DMS114 treated with DMSO at 0.1 percent for 48 hours (cell line): ENCODE data around the gene RNF222.
"Not testable (repeated sequence)": the region's sequence is repeated elsewhere in the genome, so short reads cannot be mapped to it uniquely, and the experiment has no call there.

Experiments used
- DNase-seq: peaks from one replicate; lab custom pipeline; 2025; ENCODE audit not compliant: unreplicated experiment; lab: John Stamatoyannopoulos, UW

Gene RNF222

DNA sequence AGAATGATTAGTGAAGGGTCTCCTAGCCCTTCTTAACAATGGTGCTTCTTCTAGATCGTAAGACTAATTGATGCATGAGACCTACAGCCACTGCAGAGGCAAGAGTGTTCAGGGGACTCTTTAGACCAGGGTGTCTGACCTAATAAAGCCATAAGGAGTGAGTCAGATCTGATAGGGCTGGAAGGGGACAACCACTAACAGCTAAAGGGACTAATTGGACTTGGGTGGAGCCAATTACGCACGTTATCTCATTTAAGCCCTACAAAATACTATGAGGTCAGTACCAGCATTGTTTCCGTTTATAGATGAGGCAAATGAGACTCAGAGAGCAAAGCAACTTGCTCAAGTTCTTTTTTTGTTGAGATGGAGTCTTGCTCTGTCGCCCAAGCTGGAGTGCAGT is 14.5 kb upstream of the RNF222 start:
- no peak for DNase-seq

DNA sequence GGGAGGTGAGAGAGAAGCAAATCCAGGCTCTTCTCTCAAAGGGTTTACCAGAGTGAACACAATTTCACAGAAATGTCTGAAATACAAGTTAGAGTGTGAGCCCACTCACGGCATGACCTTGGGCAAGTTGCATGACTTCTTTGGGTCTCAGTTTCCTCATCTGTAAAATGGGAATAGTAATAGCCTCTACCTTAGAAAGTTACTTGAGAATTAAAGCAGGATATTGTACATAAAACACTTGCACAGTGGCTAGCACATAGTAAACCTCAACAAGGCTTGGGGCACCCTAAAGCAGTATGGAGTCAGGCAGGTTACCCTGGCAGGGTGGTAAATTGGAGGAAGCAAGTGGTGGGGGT is 13.2 kb upstream of the RNF222 start:
- DNase-seq, result no peak

- peak; percentile 92 for DNase-seq
Measured at GRCh38 chr17:8409966-8410882, 12.6 kb upstream of the RNF222 start.

DNA sequence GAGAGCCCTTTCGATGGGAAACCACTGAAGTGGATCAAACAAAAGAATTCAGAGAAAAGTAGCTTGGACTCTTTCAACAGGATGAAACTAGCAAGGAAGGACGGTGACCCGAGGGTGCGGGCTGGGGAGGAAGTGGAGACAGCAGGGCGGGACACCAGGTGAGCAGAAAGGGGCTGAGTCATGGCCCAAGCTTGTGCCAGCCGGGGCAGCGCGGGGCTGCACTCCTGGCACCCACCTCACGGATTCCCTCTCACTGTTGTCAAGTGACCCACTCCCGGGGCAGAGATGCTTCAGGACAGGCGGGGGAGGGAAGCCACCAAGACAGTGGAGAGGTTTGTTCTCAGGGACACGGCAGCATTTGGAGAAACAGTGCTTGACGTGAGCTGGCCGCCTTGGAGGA is 10.7 kb upstream of the RNF222 start:
- no peak for DNase-seq

- DNase-seq, result no peak
Measured at GRCh38 chr17:8406174-8406573, 8.5 kb upstream of the RNF222 start.

DNA sequence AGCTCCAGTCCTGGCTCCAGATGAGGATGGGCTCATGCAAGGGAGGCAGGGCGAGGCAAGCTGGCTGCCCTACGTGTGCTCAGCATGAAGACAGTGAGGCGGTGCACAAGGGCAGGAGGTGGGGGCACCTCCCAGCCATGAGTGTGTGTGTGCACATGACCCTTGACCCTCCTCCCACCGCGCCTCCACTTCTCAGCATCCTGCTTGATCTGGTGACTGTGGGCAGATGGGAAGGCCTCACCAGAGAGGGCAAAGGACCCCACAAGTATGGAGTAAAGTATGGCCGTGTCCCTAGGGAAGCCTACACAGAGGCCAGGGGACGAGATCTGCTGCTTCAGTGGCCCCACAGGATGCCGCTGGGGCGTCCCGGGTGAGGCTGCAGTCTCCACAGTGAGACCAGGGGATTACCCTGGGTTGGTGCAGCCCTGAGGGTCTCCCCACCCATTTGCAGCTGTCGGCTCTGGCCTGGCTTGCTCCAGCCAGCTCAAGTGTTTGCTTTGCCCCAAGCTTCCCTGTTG is 7.9 kb upstream of the RNF222 start:
- DNase-seq, result no peak

DNA sequence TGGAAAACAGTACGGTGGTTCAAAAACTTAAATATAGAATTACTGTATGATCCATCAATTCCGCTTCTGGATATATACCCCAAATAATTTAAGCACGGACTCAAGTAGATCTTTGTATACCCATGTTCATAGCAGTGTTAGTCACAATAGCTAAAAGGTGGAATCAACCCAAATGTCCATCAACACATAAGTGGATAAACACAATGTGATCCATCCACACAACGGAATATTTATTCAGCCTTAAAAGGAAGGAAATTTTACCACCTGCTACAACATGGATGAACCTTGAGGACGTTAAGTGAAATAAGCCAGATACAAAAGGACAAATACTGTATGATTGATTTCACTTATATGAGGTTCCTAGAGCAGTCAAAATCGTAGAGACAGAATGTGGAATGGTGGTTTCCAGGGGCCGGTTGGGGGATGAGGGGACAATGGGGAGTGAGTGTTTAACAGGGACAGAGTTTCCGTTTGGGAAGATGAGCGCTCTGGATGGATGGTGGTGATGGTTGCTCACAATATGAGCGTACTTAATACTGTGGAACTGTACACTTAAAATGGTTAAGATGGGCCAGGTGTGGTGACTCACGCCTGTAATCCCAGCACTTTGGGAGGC is 5.4 kb upstream of the RNF222 start:
- no peak for DNase-seq

DNA sequence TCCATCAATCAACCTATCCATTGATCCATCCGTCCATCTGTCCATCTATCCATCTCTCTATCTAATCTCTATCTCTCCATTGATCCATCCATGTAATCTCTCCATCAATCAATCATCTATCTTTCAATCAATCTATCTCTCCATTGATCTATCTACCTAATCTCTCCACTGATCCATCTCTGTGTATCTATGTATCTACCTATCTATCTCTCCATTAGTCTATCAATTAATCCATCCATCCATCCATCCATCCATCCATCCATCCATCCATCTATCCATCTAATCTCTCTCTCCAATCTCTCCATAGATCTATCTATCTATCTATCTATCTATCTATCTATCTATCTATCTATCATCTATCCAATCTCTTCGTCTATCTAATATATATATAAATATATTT is 3.5 kb upstream of the RNF222 start:
- DNase-seq, result no peak

- DNase-seq, result no peak
Measured at GRCh38 chr17:8398980-8399379, 1.4 kb upstream of the RNF222 start.

- not testable (repeated sequence) for DNase-seq
Measured at GRCh38 chr17:8394497-8394896, 3.1 kb downstream of the RNF222 start.

DNA sequence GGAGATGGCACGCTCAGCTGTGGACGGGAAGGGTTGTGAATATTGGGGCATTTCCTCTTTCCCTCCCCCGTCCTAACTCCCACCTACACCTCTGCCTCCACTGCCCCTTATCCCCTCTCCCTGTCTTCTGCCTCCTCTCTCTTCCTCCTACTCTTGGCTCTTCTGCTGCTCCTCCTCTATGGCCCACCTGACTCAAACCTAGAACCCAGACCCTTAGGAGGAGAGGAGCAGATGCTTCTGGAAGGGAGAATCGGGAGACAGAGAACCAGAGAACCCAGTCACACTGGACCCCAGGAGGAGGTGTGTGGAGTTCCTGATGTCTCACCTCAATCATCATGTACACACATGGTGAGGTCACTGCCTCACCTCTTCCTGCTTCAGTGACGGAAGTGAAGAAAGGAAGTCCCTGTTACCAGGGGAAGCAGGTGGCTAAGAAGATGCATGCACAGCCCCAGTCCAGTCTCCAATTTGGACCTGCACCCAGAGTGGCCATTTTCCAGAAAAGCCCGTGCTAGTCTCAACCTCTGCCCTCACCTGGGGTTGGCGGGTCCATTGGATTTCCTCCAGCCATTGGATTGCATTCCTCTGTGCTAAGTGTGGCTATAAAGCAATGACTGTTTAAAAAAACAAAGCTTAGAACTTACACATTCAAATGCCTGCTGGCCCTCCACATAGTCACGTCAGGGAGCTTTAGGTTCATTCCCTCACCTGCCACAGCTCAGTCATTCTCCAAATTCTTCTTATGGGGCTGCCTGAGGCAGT is 4.0 kb downstream of the RNF222 start:
- DNase-seq, result no peak

- no peak for DNase-seq
Measured at GRCh38 chr17:8392674-8393469, 4.8 kb downstream of the RNF222 start.

DNA sequence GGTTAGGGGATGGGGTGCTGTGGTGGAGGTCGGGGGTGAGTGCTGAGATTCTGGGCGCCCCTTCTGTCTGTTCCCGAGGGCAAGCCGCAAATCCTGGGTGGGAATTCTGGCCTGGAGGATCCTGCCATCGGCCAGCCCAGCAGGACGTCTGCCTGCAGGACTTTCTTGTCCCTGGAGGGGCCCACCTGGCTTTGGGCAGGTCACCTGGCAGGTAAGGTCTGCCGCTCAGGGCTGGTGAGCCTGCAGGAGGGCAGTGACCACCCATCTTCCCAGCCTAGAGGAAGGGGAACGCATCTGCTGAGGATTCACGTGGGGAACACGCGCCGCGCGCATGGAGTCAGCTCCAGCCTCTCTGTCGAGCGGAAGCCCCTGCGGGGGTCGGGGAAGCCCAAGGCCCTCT is 5.4 kb downstream of the RNF222 start:
- no peak for DNase-seq

DNA sequence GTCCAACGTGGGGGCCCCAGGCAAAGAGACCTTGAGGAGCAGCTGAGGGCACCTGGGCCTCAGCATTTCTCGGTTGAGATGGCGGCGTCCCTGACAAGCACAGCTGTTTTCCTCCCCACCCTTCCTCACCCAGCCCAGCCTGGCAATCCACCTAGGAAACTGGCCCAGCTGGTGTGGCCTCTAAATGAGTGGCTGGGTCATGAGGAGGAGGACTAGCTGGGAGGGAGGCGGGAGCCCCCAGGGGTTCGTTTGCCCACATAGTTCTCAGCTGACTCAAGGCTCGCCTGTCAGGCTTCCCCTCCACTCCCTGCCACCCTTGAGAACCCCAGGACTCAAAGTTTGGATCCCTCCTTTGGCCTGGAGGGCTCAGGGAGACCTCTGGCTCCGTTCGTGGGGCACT is 5.9 kb downstream of the RNF222 start:
- DNase-seq, result no peak

DNA sequence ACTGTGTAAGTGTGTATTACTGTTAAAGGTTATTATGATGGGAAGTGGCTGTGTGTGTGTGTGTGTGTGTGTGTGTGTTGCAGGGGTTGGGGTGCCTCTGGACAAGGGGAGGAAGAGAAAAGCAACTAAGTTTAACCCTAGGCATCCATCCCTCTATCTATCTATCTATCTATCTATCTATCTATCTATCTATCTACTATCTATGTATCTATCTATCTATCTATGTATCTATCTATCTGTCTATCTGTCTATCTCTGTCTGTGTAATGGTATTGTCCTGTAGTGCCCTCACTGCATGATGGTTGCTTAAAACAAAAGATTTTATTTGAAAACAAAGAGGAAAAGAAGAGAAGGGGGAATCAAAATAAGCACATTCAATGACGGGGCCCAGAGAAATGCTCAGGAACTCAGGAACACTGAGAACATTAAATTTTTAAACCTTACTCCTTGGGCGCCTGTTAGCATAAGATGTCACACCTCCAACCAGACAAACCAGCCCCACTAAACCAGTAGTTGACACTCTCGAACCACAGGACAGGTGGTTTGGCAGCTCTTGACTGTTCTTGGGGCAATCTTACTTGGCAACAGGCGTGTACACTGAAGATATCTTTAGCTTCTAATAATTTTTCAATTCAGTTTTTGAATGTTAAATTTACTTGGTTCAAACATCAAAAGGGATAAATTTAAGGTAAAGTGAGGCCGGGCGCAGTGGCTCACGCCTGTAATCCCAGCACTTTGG is 9.5 kb downstream of the RNF222 start:
- no peak for DNase-seq

DNA sequence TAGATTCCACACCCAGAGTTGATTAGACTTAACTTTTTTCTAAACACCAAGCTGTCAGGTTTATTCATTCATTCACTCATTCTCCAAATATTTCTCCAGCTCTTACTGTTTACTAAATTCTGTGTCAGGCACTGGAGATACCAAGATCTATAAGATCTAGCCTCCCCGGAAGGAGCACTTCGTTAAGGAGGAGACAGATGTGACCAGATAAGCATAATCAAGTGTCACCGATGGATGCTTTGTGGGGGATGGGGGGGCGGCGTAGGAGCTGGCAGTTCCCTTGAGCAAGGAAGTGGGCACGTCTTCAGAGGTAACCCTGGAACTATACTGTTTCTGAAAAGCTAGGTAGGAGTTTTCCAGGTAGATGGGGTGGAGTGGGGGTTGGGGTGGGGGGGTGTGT is 10.8 kb downstream of the RNF222 start:
- no peak for DNase-seq

GRCh38 chr17:8384801-8385378 is 12.7 kb downstream of the RNF222 start:
- no peak for DNase-seq

DNA sequence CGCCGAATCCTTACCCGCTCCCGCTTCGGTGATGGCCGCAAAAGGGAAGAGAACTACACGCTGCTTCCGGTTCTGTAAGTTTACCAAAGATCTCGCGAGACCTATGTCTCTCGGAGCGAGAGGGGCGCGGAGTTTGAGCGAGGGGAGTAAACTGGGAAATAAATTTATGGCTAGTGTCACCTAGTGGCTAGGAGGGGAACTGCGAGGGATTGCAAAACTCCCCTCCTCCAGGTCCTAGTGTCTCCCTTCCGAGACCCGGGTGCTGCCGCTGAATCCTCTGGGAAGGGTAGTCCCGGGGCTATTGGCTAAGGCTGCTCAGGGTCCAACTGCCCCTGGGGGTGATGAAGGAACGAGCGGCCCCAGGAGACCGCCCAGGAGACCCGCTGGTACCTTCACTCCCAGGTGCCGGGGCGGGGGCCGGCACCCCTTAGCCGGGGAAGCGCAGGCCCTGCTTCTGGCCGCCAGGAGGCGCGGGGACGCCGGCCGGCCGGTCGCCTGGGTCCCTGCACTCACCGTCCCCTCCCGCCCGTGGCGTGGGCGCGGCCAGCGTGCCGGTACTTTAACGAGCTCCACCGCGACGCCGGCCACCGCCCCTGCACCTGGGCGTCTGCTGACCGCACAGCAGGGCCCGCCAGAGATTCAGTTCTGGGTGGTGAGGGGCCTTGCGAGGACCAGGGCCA is 14.3 kb downstream of the RNF222 start, which contains the start of gene RPL26:
TSS of gene RPL26 (minus strand) at position 51 of the 680 bp plus-strand sequence. CDS start 883 bp downstream, outside the sequence.
- peak; percentile 97 for DNase-seq

GRCh38 chr17:8382880-8383142 is 14.8 kb downstream of the RNF222 start:
- DNase-seq, result no peak
